Fibroblast of the aortic adventitia (primary cell): ENCODE measurements around the gene BRD1. TPM values are rescaled to one million over a fixed set of nuclear protein-coding genes. Genes with fewer than 3 reads are reported as not detected.

ENCODE experiments used
- DNase-seq: peaks from one replicate; pipeline ENCODE4 v3.0.0-alpha.2; 2010; ENCODE audit warnings: low read depth
- H3K4me3 ChIP-seq: 2 replicates; pipeline ENCODE4 v1.5.1; 2011; ENCODE audit warnings: low read depth, mild to moderate bottlenecking, control low read depth, low read length, moderate library complexity
- total RNA-seq: library from RNA; depleted of rRNA; stranded (reverse); fragments of >200 nt; gene quantifications from 2 replicates; pipeline ENCODE4 v1.2.3, GENCODE V29; 2012; ENCODE audit warnings: low replicate concordance
- TF ChIP-seq, protein P1 (sequence below): IDR thresholded peaks from 2 replicates; pipeline ENCODE4 v1.5.1; 2011; ENCODE audit warnings: mild to moderate bottlenecking, low read length, control low read depth, inconsistent platforms; ENCODE audit not compliant: insufficient read depth

The BRD1 gene
- total RNA-seq, 1 donor: 14.6 TPM

DNA sequence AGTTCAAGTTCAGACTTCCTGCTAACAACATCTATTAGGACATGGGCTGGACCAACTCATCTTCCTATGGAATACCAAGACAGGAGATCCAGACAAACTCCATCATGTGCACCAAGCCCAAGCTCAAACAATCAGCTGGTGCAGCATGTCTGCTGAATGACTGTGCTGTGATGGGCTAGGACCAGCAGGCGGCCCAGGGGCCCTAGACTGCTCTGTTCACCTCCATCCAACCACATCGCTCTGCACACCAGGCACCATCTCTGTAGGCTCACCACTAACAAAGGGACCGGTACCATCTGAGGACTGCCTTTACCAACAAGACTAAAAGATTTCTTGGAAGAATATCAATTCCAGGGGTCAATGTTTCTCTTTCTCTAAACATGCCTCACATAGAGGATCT, 10.3 kb downstream of the BRD1 start:
- no peak overlapping the region for H3K4me3 ChIP-seq
- DNase-seq: no peak
- TF ChIP-seq, protein P1, sequence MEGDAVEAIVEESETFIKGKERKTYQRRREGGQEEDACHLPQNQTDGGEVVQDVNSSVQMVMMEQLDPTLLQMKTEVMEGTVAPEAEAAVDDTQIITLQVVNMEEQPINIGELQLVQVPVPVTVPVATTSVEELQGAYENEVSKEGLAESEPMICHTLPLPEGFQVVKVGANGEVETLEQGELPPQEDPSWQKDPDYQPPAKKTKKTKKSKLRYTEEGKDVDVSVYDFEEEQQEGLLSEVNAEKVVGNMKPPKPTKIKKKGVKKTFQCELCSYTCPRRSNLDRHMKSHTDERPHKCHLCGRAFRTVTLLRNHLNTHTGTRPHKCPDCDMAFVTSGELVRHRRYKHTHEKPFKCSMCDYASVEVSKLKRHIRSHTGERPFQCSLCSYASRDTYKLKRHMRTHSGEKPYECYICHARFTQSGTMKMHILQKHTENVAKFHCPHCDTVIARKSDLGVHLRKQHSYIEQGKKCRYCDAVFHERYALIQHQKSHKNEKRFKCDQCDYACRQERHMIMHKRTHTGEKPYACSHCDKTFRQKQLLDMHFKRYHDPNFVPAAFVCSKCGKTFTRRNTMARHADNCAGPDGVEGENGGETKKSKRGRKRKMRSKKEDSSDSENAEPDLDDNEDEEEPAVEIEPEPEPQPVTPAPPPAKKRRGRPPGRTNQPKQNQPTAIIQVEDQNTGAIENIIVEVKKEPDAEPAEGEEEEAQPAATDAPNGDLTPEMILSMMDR: no peak

DNA sequence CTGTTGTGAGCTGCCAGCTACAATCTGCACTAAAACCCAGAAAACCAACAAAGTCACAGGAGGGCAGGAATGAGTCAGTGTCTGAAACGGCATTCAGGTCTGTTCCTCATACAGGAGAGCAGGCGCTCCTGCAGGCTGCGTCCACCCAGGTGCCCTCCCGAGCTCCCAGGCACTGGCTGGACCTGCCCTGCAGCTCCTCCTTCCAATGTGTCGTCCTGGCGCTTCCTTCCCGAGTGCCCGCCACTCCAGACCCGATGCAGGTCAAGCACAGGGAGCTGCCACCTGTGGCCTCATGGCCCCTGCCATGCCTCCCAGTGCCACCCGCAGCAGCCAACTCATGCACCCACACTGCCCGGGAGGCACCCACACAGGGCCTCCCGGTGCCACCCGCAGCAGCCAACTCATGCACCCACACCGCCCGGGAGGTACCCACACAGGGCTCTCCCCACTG, 12.0 kb downstream of the BRD1 start:
- H3K4me3 ChIP-seq: no peak overlapping the region
- no peak for DNase-seq
- TF ChIP-seq, protein P1: no peak

DNA sequence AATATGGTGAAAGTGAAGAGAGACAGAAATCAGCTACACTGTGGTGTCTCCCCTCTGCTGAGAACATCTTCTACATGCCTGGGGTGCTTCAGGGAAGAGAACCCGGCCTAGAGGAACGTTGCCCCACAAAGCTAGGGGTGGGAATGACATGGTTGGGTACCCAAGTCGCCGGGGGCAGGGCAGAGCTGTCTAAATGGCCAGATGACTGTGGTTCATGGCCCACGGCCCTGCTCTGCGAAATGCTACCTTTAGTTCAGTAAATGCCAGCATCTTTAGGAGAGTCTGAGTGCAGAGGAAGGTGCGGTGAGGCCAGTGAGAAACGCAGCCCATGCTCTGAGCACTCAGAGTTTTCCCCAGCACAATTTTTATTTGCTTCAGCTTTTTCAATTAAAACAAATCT, 12.8 kb downstream of the BRD1 start:
- TF ChIP-seq, protein P1: no peak
- DNase-seq: no peak
- no peak overlapping the region for H3K4me3 ChIP-seq

DNA sequence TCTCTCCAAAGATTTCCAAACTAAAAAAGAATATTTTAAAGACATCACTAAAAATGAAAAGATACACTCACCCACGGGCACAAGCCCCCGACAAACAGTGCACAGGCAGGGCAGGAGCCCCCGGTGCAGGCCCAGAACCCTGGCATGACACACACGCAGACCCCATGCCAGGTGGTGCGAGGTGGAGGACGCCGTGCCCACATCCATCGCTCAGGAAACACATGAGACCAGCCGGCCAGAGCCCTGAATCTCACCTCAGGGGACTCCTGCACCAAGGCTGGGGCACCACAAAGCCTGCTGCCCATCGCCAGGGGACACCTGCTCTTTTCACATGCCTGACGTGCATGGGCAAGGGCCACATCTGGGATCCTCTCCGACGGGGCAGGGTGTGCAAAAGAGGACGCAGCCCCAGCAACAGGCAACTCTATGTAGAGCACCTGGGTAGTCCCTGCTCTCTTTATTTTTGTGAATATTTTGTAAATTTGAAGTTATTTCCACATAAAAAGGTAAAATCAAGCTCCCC, 13.4 kb downstream of the BRD1 start:
- H3K4me3 ChIP-seq: no peak overlapping the region
- no peak for DNase-seq
- TF ChIP-seq, protein P1: no peak

DNA sequence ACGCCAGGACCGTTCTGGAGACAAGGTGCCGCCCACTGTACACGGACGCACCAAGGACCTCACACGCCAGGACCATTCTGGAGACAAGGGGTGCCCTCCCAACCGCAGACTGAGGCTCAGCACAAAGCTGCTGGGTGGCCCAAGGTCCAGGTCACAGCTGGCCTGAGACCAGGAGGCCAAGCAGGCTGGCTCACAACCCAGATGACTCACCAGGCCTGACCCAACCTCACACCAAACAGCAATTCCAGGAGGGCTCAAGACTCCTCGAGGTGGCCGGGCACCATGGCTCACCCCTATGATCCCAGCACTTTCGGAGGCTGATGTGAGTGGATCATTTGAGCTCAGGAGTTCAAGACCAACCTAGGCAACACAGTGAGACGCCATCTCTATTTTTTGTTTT, 14.8 kb downstream of the BRD1 start:
- no peak overlapping the region for H3K4me3 ChIP-seq
- peak; percentile 18 for DNase-seq
- TF ChIP-seq, protein P1: no peak

DNA sequence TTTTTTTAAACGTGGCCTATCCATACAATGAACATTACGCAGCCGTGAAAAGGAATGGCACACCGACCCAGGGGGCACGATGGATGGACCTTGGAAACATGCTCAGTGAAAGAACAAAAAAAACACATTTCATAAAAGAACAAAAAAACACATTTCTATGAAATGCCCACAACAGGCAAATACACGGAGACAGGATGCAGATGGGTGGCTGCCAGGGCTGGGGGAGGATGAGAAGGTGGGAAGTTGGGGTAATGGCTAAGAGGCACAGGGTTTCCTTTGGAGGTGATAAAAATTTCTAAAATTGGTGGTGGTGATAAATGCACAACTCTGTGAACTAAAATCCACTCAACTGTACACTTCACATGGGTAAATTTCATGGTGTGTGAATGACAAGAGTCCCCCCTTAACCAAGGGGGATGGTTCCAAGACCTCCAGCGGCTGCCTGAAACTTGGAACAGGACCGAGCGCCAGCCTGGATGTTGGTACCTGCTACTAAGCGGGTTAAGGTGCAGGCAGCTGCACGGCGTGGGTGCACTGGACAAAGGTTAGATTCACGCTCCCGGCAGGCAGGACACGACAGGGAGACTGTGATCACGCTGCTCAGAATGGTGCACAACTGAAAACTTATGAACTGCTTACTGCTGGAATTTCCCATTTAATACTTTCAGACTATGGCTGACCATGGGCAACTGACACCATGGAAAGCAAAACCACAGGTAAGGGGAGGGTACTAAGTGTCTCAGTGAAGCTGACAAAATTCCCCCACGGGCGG, 16.5 kb downstream of the BRD1 start:
- no peak for DNase-seq
- TF ChIP-seq, protein P1: no peak
- H3K4me3 ChIP-seq: no peak overlapping the region
